HCT116 (cell line): ENCODE data around the gene ARHGEF6. TPM values are rescaled to one million over a fixed set of nuclear protein-coding genes. Genes with fewer than 3 reads are reported as not detected.

Source experiments
- ATAC-seq: fragments of 200-7000 bp; cut with Tn5 transposase; 2 replicates; pipeline ENCODE4 v1.9.1; 2020; ENCODE audit warnings: mild to moderate bottlenecking, moderate library complexity
- BruUV-seq: library from RNA; stranded (reverse); fragments of 400-500 nt; replicated peaks from 2 replicates; lab custom pipeline; 2021; lab: Mats Ljungman, UMichigan
- CTCF ChIA-PET: fragments of 300-600 bp; sonication (Branson Sonifier 250); formaldehyde crosslinking; loops from one replicate; lab custom pipeline; 2021; ENCODE audit warnings: antibody characterized with exemption; lab: Charles Lee
- POLR2A ChIA-PET: fragments of 300-600, 350-600 bp; sonication (Branson Sonifier 250); formaldehyde crosslinking; loops from one replicate; lab custom pipeline; 2021; ENCODE audit warnings: antibody characterized with exemption; lab: Charles Lee
- RAD21 ChIA-PET, 2 experiments: fragments of 300-600 bp; sonication (Branson Sonifier 250); formaldehyde crosslinking; loops; one replicate each; lab custom pipeline; 2023; ENCODE audit warnings: low total read pairs in 2 of 2; ENCODE audit not compliant: uncharacterized antibody in 2 of 2, unreplicated experiment in 2 of 2, low non-redundant PET in 1 of 2; lab: Charles Lee
- DNase-seq: peaks from one replicate; pipeline ENCODE4 v3.0.0-alpha.2; 2010; ENCODE audit warnings: low read depth, low spot score
- H2AFZ ChIP-seq: fragments of 200-600 bp; shearing (Covaris generic), sonication (generic); 2 replicates; pipeline ENCODE4 v1.6.1; 2017; ENCODE audit warnings: low read depth, mixed run types, mixed read lengths, antibody characterized with exemption, low read length; ENCODE audit not compliant: poor library complexity, severe bottlenecking
- H3K27ac ChIP-seq: 2 replicates; pipeline ENCODE4 v1.5.1; 2012; ENCODE audit warnings: low read depth, low read length
- H3K27me3 ChIP-seq: fragments of 200-600 bp; sonication (generic); 2 replicates; pipeline ENCODE4 v1.6.1; 2016; ENCODE audit warnings: mixed run types, low read length, mixed read lengths; ENCODE audit not compliant: insufficient read depth
- H3K36me3 ChIP-seq, 2 experiments: fragments of 200-500 bp in 1 of 2; fragments of 200-600 bp in 1 of 2; sonication (Bioruptor generic) in 1 of 2; sonication (generic) in 1 of 2; 2 replicates each; pipeline versions ENCODE4 v1.5.1 to v1.6.1; 2014 to 2016; ENCODE audit warnings: low read length in 2 of 2, inconsistent platforms in 1 of 2, mixed read lengths in 1 of 2, mixed run types in 1 of 2; ENCODE audit not compliant: insufficient read depth in 2 of 2, control insufficient read depth in 1 of 2
- H3K4me1 ChIP-seq, 2 experiments: fragments of 200-600 bp in 1 of 2; sonication (generic) in 1 of 2; 2 replicates each; pipeline versions ENCODE4 v1.5.1 to v1.6.1; 2012 to 2017; ENCODE audit warnings: low read length in 2 of 2, inconsistent platforms in 1 of 2, mild to moderate bottlenecking in 1 of 2, mixed read lengths in 1 of 2, mixed run types in 1 of 2, moderate library complexity in 1 of 2; ENCODE audit not compliant: insufficient read depth in 2 of 2, control insufficient read depth in 1 of 2
- H3K4me2 ChIP-seq: fragments of 200-600 bp; sonication (generic); 2 replicates; pipeline ENCODE4 v1.6.1; 2017; ENCODE audit warnings: mixed run types, low read length, mixed read lengths
- H3K4me3 ChIP-seq, 2 experiments: fragments of 200-600 bp in 1 of 2; sonication (generic) in 1 of 2; replicated peaks in 1 of 2; 2 replicates each; pipeline ENCODE4 v1.5.1; 2011 to 2016; ENCODE audit warnings: low read length in 2 of 2, control low read depth in 1 of 2, low read depth in 1 of 2, mild to moderate bottlenecking in 1 of 2, mixed read lengths in 1 of 2, mixed run types in 1 of 2
- H3K79me2 ChIP-seq: fragments of 200-600 bp; sonication (generic); 2 replicates; pipeline ENCODE4 v1.6.1; 2017; ENCODE audit warnings: mild to moderate bottlenecking, mixed run types, low read length, moderate library complexity, mixed read lengths; ENCODE audit not compliant: insufficient read depth
- H3K9ac ChIP-seq: fragments of 200-600 bp; sonication (generic); 2 replicates; pipeline ENCODE4 v1.6.1; 2016; ENCODE audit warnings: low read length, mixed read lengths
- H3K9me2 ChIP-seq: fragments of 200-600 bp; sonication (generic), shearing (Covaris generic); 2 replicates; pipeline ENCODE4 v1.6.1; 2017; ENCODE audit warnings: mixed run types, mild to moderate bottlenecking, moderate library complexity; ENCODE audit not compliant: insufficient read depth
- H3K9me3 ChIP-seq, 2 experiments: fragments of 200-500 bp in 1 of 2; fragments of 200-600 bp in 1 of 2; sonication (Bioruptor generic) in 1 of 2; sonication (generic) in 1 of 2; 2 replicates each; pipeline ENCODE4 v1.6.1; 2014 to 2017; ENCODE audit warnings: low read length in 2 of 2, mixed read lengths in 2 of 2, inconsistent platforms in 1 of 2, low read depth in 1 of 2, mild to moderate bottlenecking in 1 of 2, mixed run types in 1 of 2, moderate library complexity in 1 of 2; ENCODE audit not compliant: control insufficient read depth in 1 of 2, insufficient read depth in 1 of 2
- H4K20me1 ChIP-seq: fragments of 200-600 bp; sonication (generic), shearing (Covaris generic); 2 replicates; pipeline ENCODE4 v1.6.1; 2017; ENCODE audit warnings: mixed run types, mild to moderate bottlenecking, moderate library complexity; ENCODE audit not compliant: insufficient read depth
- ATF3 ChIP-seq: IDR thresholded peaks from 2 replicates; pipeline ENCODE4 v1.6.1; 2012
- CBX3 ChIP-seq: IDR thresholded peaks from 2 replicates; pipeline ENCODE4 v1.6.1; 2012; ENCODE audit warnings: low read depth
- CEBPB ChIP-seq: IDR thresholded peaks from 2 replicates; pipeline ENCODE4 v1.6.1; 2012; ENCODE audit warnings: low read depth
- EZH2phosphoT487 ChIP-seq: fragments of 200-600 bp; IDR thresholded peaks from 2 replicates; pipeline ENCODE4 v1.6.1; 2018; ENCODE audit warnings: antibody characterized with exemption, borderline replicate concordance
- POLR2A ChIP-seq: IDR thresholded peaks from 2 replicates; pipeline ENCODE4 v1.7.0; 2011; ENCODE audit warnings: borderline replicate concordance; ENCODE audit not compliant: insufficient read depth, insufficient read length; ENCODE audit errors: extremely low read depth
- SIN3A ChIP-seq: IDR thresholded peaks from 2 replicates; pipeline ENCODE4 v1.6.1; 2012; ENCODE audit warnings: low read depth
- SRF ChIP-seq: IDR thresholded peaks from 2 replicates; pipeline ENCODE4 v1.6.1; 2012; ENCODE audit warnings: low read depth
- YY1 ChIP-seq: IDR thresholded peaks from 2 replicates; pipeline ENCODE4 v1.6.1; 2011; ENCODE audit warnings: low read length, low read depth, moderate library complexity, mild to moderate bottlenecking; ENCODE audit not compliant: insufficient replicate concordance; ENCODE audit errors: extremely low read depth
- ZNF274 ChIP-seq: fragments of 200-500 bp; sonication (Bioruptor generic); IDR thresholded peaks from 2 replicates; pipeline ENCODE4 v1.6.1; 2014; ENCODE audit warnings: mild to moderate bottlenecking, low read depth, low read length, inconsistent platforms
- intact Hi-C: fragments of 100-400 bp; cut with micrococcal nuclease; formaldehyde crosslinking; loops from 2 replicates; pipeline ENCODE4 v1.10.0; 2022
- total RNA-seq: library from RNA; stranded (reverse); gene quantifications from one replicate; pipeline ENCODE4 v1.2.1, GENCODE V29; 2021; ENCODE audit not compliant: unreplicated experiment
- TF ChIP-seq, protein P1 (sequence below), 3 experiments: fragments of 200-600 bp in 1 of 3; sonication (generic) in 1 of 3; IDR thresholded peaks in 2 of 3; conservative IDR thresholded peaks in 1 of 3; 2 replicates each; pipeline ENCODE4 v1.5.1; 2012 to 2017; ENCODE audit warnings: low read depth in 2 of 3, low read length in 2 of 3, antibody characterized with exemption in 1 of 3, borderline replicate concordance in 1 of 3, control low read depth in 1 of 3, mild to moderate bottlenecking in 1 of 3, mixed read lengths in 1 of 3, mixed run types in 1 of 3, moderate library complexity in 1 of 3; ENCODE audit not compliant: insufficient read depth in 1 of 3
- TF ChIP-seq, protein P2 (sequence below): IDR thresholded peaks from 2 replicates; pipeline ENCODE4 v1.6.1; 2012

ARHGEF6 gene
- total RNA-seq, 1 experiment from 2014 or later, result 1.9 TPM

DNA sequence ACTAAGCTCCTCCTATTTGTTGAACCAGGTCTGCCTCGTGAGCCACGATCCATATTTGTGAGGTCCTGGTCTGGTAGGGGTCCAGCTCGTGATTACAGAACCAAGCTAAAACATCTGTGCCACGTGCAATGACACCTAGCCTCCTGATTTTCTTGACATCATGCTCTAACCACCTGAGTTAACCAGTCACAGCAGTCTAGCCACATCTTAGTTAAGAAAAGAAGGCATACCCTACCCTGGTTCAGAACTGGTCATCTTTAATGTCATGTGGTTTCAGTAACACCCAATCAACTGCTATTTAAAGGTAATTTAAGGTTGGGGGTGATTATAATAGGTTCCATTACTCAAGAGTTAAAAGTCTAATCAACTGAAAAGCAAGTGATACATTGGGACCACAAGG lies 28.4 kb downstream of the ARHGEF6 start:
- Histone ChIP-seq H3K4me3 (no peak overlapping the region), H3K4me2 (no peak overlapping the region)
- BruUV-seq, result no TSS peak
- RAD21 ChIA-PET, result no interaction called here
- intact Hi-C loops, result no loop called here
- TF ChIP-seq EZH2phosphoT487 (no peak), ATF3 (no peak), ZNF274 (no peak), YY1 (no peak), SRF (no peak), CBX3 (no peak), SIN3A (no peak), CEBPB (no peak), POLR2A (no peak)
- TF ChIP-seq, protein P1, sequence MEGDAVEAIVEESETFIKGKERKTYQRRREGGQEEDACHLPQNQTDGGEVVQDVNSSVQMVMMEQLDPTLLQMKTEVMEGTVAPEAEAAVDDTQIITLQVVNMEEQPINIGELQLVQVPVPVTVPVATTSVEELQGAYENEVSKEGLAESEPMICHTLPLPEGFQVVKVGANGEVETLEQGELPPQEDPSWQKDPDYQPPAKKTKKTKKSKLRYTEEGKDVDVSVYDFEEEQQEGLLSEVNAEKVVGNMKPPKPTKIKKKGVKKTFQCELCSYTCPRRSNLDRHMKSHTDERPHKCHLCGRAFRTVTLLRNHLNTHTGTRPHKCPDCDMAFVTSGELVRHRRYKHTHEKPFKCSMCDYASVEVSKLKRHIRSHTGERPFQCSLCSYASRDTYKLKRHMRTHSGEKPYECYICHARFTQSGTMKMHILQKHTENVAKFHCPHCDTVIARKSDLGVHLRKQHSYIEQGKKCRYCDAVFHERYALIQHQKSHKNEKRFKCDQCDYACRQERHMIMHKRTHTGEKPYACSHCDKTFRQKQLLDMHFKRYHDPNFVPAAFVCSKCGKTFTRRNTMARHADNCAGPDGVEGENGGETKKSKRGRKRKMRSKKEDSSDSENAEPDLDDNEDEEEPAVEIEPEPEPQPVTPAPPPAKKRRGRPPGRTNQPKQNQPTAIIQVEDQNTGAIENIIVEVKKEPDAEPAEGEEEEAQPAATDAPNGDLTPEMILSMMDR (IDR thresholded peaks at IDR 0.05 in 2 of 3, conservative IDR thresholded peaks at IDR 0.05 in 1 of 3; ENCODE audit: borderline replicate concordance in 1 of 3, insufficient read depth in 1 of 3, low read depth in 2 of 3, low read length in 2 of 3), result no peak
- TF ChIP-seq, protein P2, sequence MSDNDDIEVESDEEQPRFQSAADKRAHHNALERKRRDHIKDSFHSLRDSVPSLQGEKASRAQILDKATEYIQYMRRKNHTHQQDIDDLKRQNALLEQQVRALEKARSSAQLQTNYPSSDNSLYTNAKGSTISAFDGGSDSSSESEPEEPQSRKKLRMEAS, result no peak
- TF ChIP-seq, all 23 proteins: peak for 0
- POLR2A ChIA-PET, result no interaction called here
- H3K27ac ChIP-seq, result no peak overlapping the region
- H2AFZ ChIP-seq, result no peak overlapping the region
- no peaks in the 10 kb centered on the region for H3K36me3 ChIP-seq
- H3K79me2 ChIP-seq, result no peaks in the 10 kb centered on the region
- no peak for ATAC-seq
- no peaks in the 10 kb centered on the region for H3K9me2 ChIP-seq
- DNase-seq, result no peak
- H3K9me3 ChIP-seq, result no peaks in the 10 kb centered on the region
- H3K27me3 ChIP-seq, result no peaks in the 10 kb centered on the region
- no peak overlapping the region for H3K9ac ChIP-seq
- H4K20me1 ChIP-seq, result no peaks in the 10 kb centered on the region
- H3K4me1 ChIP-seq, result no peaks in the 10 kb centered on the region
- CTCF ChIA-PET, result no interaction called here
